GM19455 (cell line): ENCODE measurements around the gene TAS1R1.
A peak's percentile ranks its signal among the peaks of the same experiment; 100 is the strongest.
"Not testable (repeated sequence)": the region's sequence is repeated elsewhere in the genome, so short reads cannot be mapped to it uniquely, and the experiment has no call there.

Experiments used
- ATAC-seq: cut with Tn5 transposase; IDR thresholded peaks from one replicate; pipeline ENCODE4 v1.9.1; 2021; ENCODE audit not compliant: unreplicated experiment

TAS1R1 gene

GRCh38 chr1:6519935-6520671 lies 35.0 kb upstream of the TAS1R1 start:
- ATAC-seq: no peak

- no peak for ATAC-seq
These were observed 33.6 kb upstream of the TAS1R1 start for GRCh38 chr1:6521536-6521935.

- ATAC-seq: no peak
These were observed 31.5 kb upstream of the TAS1R1 start for GRCh38 chr1:6523566-6523965.

- ATAC-seq: no peak
These were observed 28.8 kb upstream of the TAS1R1 start for GRCh38 chr1:6526316-6526715.

GRCh38 chr1:6528492-6528891 lies 26.6 kb upstream of the TAS1R1 start:
- no peak for ATAC-seq

- no peak for ATAC-seq
These were observed 24.5 kb upstream of the TAS1R1 start for GRCh38 chr1:6530504-6531160.

- ATAC-seq: no peak
These were observed 23.1 kb upstream of the TAS1R1 start for GRCh38 chr1:6531996-6532395.

- no peak for ATAC-seq
These were observed 20.8 kb upstream of the TAS1R1 start for GRCh38 chr1:6534248-6534822.

GRCh38 chr1:6535214-6535613 lies 19.9 kb upstream of the TAS1R1 start:
- no peak for ATAC-seq

GRCh38 chr1:6536291-6536690 lies 18.8 kb upstream of the TAS1R1 start:
- ATAC-seq: no peak

GRCh38 chr1:6538956-6539355 lies 16.2 kb upstream of the TAS1R1 start:
- no peak for ATAC-seq

GRCh38 chr1:6544831-6545230 lies 10.3 kb upstream of the TAS1R1 start:
- no peak for ATAC-seq

GRCh38 chr1:6545276-6546112 lies 9.6 kb upstream of the TAS1R1 start:
- no peak for ATAC-seq

- no peak for ATAC-seq
These were observed 8.8 kb upstream of the TAS1R1 start for GRCh38 chr1:6546326-6546725.

- no peak for ATAC-seq
These were observed 7.8 kb upstream of the TAS1R1 start for GRCh38 chr1:6547301-6547700.

- peak; percentile 90 for ATAC-seq
These were observed 838 bp upstream of the TAS1R1 start, which contains the start of gene NOL9 for GRCh38 chr1:6554031-6554906. Gene NOL9, minus strand, starts transcription at chr1:6554513. Its CDS starts 11 bp downstream, at chr1:6554502.

- ATAC-seq: no peak
These were observed 2.5 kb downstream of the TAS1R1 start for GRCh38 chr1:6557597-6557996.

GRCh38 chr1:6559161-6559560 lies 4.1 kb downstream of the TAS1R1 start:
- not testable (repeated sequence) for ATAC-seq

GRCh38 chr1:6560267-6560666 lies 5.2 kb downstream of the TAS1R1 start:
- ATAC-seq: no peak

GRCh38 chr1:6569033-6569432 lies 13.9 kb downstream of the TAS1R1 start:
- ATAC-seq: no peak
